Keratinocyte (primary cell): ENCODE measurements around the gene TTLL13.

ENCODE experiments used
- CTCF ChIP-seq, 3 experiments: IDR thresholded peaks in 1 of 3; conservative IDR thresholded peaks in 1 of 3; optimal IDR thresholded peaks in 1 of 3; 2 replicates in 2 of 3; 3 replicates in 1 of 3; pipeline versions ENCODE3 to v1.5.1; 2011; ENCODE audit warnings: low read length in 3 of 3, mild to moderate bottlenecking in 3 of 3, moderate library complexity in 2 of 3, control low read depth in 1 of 3, inconsistent platforms in 1 of 3; ENCODE audit not compliant: insufficient read depth in 2 of 3; ENCODE audit errors: extremely low read depth in 1 of 3
- EZH2 ChIP-seq: IDR thresholded peaks from one replicate; pipeline ENCODE4 v1.6.1; 2012; ENCODE audit warnings: inconsistent platforms, mild to moderate bottlenecking, low read length, moderate library complexity

GRCh38 chr15:90230610-90231009, 18.7 kb upstream of the TTLL13 start:
- TF ChIP-seq CTCF (optimal IDR thresholded peaks at IDR 0.05 in 1 of 3, IDR thresholded peaks at IDR 0.05 in 1 of 3, conservative IDR thresholded peaks at IDR 0.05 in 1 of 3; ENCODE audit: extremely low read depth in 1 of 3, insufficient read depth in 2 of 3, low read length in 3 of 3) = no peak
- no peak for TF ChIP-seq EZH2
